ENCODE data around the gene EPB41. TPM values are rescaled to one million over a fixed set of nuclear protein-coding genes. Genes with fewer than 3 reads are reported as not detected.

The EPB41 gene
- total and polyA plus RNA-seq, 9 of the 15 experiments (the other 6 are each of a cell fraction or from before 2014, with no cell fraction given) = 3.7 to 213 (median 141) TPM

DNA sequence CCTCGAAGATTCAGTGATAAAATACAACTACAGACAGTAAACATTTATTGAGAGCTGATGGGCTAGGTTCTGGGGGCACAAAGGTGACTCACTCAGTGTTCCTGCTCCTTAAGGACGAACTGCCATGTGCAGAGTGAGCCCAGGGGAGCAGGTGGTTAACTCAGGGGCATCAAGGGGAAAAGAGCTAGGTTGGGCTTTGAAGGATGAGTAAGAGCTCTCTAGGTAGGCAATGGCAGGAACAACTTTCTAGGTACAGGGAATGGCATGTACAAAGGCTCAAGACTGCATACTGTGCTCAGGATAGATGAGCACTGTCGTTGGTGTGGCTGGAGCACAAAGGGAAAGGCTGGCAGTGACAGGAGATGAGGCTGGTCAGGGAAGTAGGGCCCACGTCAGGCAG is 16.6 kb upstream of the EPB41 start:
- Histone ChIP-seq H3K4me1 (replicated peaks in 1 of 2; ENCODE audit: control insufficient read depth in 2 of 2, insufficient read depth in 2 of 2, low read length in 2 of 2) (peaks cover 41 to 47% of the 10 kb centered on the region in 2 experiments), H2AFZ (ENCODE audit: low read depth, low read length) (no peak overlapping the region), H3K9ac (ENCODE audit: insufficient read depth in 1 of 2, low read depth in 2 of 2, low read length in 2 of 2) (peak overlapping the region in 1 of 2 experiments; percentile 82; a peak in 2 of 4 replicates), H3K9me1 (ENCODE audit: control insufficient read depth, insufficient read depth, low read length) (peaks cover 13% of the 10 kb centered on the region), H3K9me3 (replicated peaks; ENCODE audit: control insufficient read depth, insufficient read depth, low read depth, low read length) (no peaks in the 10 kb centered on the region), H3K79me2 (ENCODE audit: control insufficient read depth, insufficient read depth, low read length) (peaks cover 92% of the 10 kb centered on the region), H3K27me3 (ENCODE audit: control insufficient read depth in 2 of 2, insufficient read depth in 2 of 2, low read length in 2 of 2) (no peaks in the 10 kb centered on the region), H3K4me3 (no peak overlapping the region), H3K4me2 (ENCODE audit: insufficient read depth, low read length) (peak overlapping the region; percentile 8; the same call in 1 of the 2 replicates), H3K36me3 (ENCODE audit: control insufficient read depth, insufficient read depth, low read length) (peaks cover 79% of the 10 kb centered on the region), H3K27ac (ENCODE audit: extremely low read depth, low read depth, low read length) (no peak overlapping the region; the same call in 2 of the 3 replicates), H4K20me1 (replicated peaks; ENCODE audit: control insufficient read depth, insufficient read depth, low read length) (peaks cover 55% of the 10 kb centered on the region)
- in situ Hi-C loops (cut with MboI) (no loop called here), intact Hi-C loops (cut with micrococcal nuclease) (no loop called here)
- WGBS (ENCODE audit: insufficient coverage, low coverage, missing lambda C conversion rate) = 66% methylated on average over 4 of the region's 4 CpGs
- ATAC-seq (no peak), FAIRE-seq (no peak), DNase-seq (ENCODE audit: extremely low read depth in 1 of 4, low spot score in 3 of 4) (no peak)
- BruUV-seq (replicated peaks) = no TSS peak
- POLR2A ChIA-PET = interaction anchor here (0.6 to 1.7 kb wide), 4 partner anchors 12 to 1401 kb away, joined by 3 to 7 read pairs (median 4); partner anchors contain the start of gene EPB41
- TF ChIP-seq CCAR2 (IDR thresholded peaks at IDR 0.05; ENCODE audit: low read depth, low read length) (no peak), HDAC6 (IDR thresholded peaks at IDR 0.05; ENCODE audit: low read depth, low read length) (0 out of 2 replicates have a peak, but pooled peaks have one; percentile 41)
- CTCF ChIA-PET (ENCODE audit: low intra/inter-chr PET ratio) = no interaction called here

DNA sequence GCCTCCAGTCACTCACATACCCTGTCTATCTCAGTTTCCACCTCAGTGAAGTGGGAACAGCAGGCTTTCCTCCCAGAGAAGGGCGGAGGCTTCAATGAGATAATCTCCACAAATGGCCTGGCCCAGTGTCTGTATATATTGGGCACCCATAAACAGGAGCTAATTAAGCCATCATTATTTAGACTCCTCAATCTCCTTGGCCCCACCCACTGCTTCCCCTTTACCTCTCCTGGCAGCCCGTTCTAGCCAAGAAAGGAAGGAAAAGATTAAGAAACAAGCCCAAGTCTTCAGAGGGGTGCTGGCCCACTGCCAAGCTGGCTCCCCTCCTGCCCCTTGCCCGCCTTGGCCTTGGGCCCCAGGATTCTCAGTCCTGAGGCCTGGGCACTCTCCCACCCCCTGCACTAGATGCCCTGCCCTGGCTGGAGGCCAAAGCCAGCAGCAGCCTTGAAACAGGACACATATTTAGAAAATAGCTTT is 15.9 kb upstream of the EPB41 start:
- Histone ChIP-seq H3K9me1 (ENCODE audit: control insufficient read depth, insufficient read depth, low read length) (peaks cover 13% of the 10 kb centered on the region), H3K4me1 (replicated peaks in 1 of 2; ENCODE audit: control insufficient read depth in 2 of 2, insufficient read depth in 2 of 2, low read length in 2 of 2) (peaks cover 41 to 45% of the 10 kb centered on the region in 2 experiments), H3K4me3 (no peak overlapping the region), H4K20me1 (replicated peaks; ENCODE audit: control insufficient read depth, insufficient read depth, low read length) (peaks cover 60% of the 10 kb centered on the region), H3K9ac (ENCODE audit: insufficient read depth in 1 of 2, low read depth in 2 of 2, low read length in 2 of 2) (peak overlapping the region in 1 of 2 experiments; percentile 82; a peak in 2 of 4 replicates), H2AFZ (ENCODE audit: low read depth, low read length) (no peak overlapping the region), H3K4me2 (ENCODE audit: insufficient read depth, low read length) (peak overlapping the region; percentile 8), H3K9me3 (replicated peaks; ENCODE audit: control insufficient read depth, insufficient read depth, low read depth, low read length) (no peaks in the 10 kb centered on the region), H3K27me3 (ENCODE audit: control insufficient read depth in 2 of 2, insufficient read depth in 2 of 2, low read length in 2 of 2) (no peaks in the 10 kb centered on the region), H3K36me3 (ENCODE audit: control insufficient read depth, insufficient read depth, low read length) (peaks cover 76% of the 10 kb centered on the region), H3K27ac (ENCODE audit: extremely low read depth, low read depth, low read length) (no peak overlapping the region; the same call in 2 of the 3 replicates), H3K79me2 (ENCODE audit: control insufficient read depth, insufficient read depth, low read length) (peaks cover 92% of the 10 kb centered on the region)
- TF ChIP-seq, protein P1, sequence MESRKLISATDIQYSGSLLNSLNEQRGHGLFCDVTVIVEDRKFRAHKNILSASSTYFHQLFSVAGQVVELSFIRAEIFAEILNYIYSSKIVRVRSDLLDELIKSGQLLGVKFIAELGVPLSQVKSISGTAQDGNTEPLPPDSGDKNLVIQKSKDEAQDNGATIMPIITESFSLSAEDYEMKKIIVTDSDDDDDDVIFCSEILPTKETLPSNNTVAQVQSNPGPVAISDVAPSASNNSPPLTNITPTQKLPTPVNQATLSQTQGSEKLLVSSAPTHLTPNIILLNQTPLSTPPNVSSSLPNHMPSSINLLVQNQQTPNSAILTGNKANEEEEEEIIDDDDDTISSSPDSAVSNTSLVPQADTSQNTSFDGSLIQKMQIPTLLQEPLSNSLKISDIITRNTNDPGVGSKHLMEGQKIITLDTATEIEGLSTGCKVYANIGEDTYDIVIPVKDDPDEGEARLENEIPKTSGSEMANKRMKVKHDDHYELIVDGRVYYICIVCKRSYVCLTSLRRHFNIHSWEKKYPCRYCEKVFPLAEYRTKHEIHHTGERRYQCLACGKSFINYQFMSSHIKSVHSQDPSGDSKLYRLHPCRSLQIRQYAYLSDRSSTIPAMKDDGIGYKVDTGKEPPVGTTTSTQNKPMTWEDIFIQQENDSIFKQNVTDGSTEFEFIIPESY (CRISPR knock-in tag; IDR thresholded peaks at IDR 0.05) = no peak
- TF ChIP-seq RBM25 (IDR thresholded peaks at IDR 0.05; ENCODE audit: low read depth, low read length, severe bottlenecking) (peak; percentile 47), NFIC (IDR thresholded peaks at IDR 0.05) (peak; percentile 89), ZNF778 (CRISPR knock-in tag; IDR thresholded peaks at IDR 0.05) (no peak), WHSC1 (IDR thresholded peaks at IDR 0.05; ENCODE audit: low read length) (no peak), SMAD1 (IDR thresholded peaks at IDR 0.05; ENCODE audit: low read depth, low read length, partially characterized antibody) (no peak), ZNF507 (tag; conservative IDR thresholded peaks at IDR 0.05) (no peak), NR1H2 (CRISPR knock-in tag; IDR thresholded peaks at IDR 0.05) (no peak), BCOR (IDR thresholded peaks at IDR 0.05) (0 out of 2 replicates have a peak, but pooled peaks have one; percentile 31)
- TF ChIP-seq, protein P2, sequence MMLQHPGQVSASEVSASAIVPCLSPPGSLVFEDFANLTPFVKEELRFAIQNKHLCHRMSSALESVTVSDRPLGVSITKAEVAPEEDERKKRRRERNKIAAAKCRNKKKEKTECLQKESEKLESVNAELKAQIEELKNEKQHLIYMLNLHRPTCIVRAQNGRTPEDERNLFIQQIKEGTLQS (IDR thresholded peaks at IDR 0.05) = no peak
- TF ChIP-seq, protein P2 (CRISPR knock-in tag; conservative IDR thresholded peaks at IDR 0.05) = no peak
- ATAC-seq (no peak), DNase-seq (ENCODE audit: extremely low read depth in 1 of 4, low spot score in 3 of 4) (no peak), FAIRE-seq (no peak)
- WGBS (ENCODE audit: insufficient coverage, low coverage, missing lambda C conversion rate) = 58% methylated on average over 3 of the region's 3 CpGs
- POLR2A ChIA-PET = interaction anchor here (0.5 to 2.6 kb wide), 7 partner anchors 11 to 303 kb away, joined by 3 to 11 read pairs (median 3); no protein-coding TSS in a partner anchor
- CTCF ChIA-PET (ENCODE audit: low intra/inter-chr PET ratio) = no interaction called here
- intact Hi-C loops (cut with micrococcal nuclease) (no loop called here), in situ Hi-C loops (cut with MboI) (no loop called here)
- no TSS peak for BruUV-seq (replicated peaks)
